Measurements from ENCODE around the gene HNRNPH3. TPM values are rescaled to one million over a fixed set of nuclear protein-coding genes. Genes with fewer than 3 reads are reported as not detected.

Gene HNRNPH3
- total RNA-seq, 1 experiment from 2014 or later = 244 TPM

DNA sequence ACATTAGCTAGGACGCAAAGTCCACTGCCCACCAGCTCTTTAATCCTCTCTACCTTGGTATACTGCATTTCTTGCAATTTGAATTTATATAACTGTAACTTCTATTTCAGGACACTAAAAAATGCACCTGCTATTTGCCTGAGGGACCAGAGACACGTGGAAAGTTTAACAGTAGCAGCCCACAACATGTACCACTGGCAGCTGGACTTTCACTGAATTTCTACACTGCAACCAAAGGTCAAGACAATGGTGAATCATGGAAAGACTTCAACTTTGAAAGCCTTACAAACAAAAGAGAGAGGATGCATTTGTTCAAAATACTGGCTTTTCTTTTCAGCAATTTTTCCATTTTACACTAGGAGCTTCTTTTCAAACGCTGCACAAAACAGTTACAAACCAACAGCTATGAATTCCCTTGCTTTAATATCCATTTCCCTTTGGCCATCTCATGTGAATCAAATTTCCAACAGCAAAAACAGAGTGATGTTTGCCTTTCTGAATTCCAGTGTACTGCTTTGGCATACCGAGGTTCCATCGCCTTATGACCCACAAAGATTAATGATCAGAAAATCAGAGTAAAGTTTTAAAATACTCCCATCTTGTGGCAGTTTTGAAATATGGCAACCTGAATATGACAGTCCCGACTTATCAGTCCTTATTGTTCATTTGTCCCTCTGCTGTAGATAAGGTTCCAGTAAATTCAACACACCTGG lies 29.9 kb upstream of the HNRNPH3 start:
- Histone ChIP-seq H2BK20ac (ENCODE audit: low read depth, low read length, poor library complexity, severe bottlenecking) (no peak overlapping the region), H3K4ac (ENCODE audit: low read depth, low read length) (no peak overlapping the region), H3K9ac (ENCODE audit: extremely low read depth, insufficient read length, low read length) (no peak overlapping the region), H3K27ac (ENCODE audit: insufficient read length, low read depth, low read length) (no peak overlapping the region), H3K23me2 (ENCODE audit: insufficient read length, low read depth, low read length, poor library complexity, severe bottlenecking) (no peaks in the 10 kb centered on the region), H3K27me3 (ENCODE audit: insufficient read depth, low read length) (no peaks in the 10 kb centered on the region), H2BK12ac (ENCODE audit: insufficient read length, low read depth, low read length) (no peak overlapping the region), H3T11ph (ENCODE audit: low read length) (no peak overlapping the region), H3K4me2 (ENCODE audit: insufficient read depth, insufficient read length, low read length) (no peak overlapping the region), H3K14ac (ENCODE audit: insufficient read depth, low read length) (no peak overlapping the region), H3K79me2 (ENCODE audit: insufficient read depth, low read length) (no peaks in the 10 kb centered on the region), H3K4me1 (ENCODE audit: insufficient read depth, low read length) (no peaks in the 10 kb centered on the region), H3K9me3 (ENCODE audit: control insufficient read depth, low read depth, low read length) (no peaks in the 10 kb centered on the region), H3K56ac (ENCODE audit: insufficient read length, low read depth, low read length) (no peak overlapping the region), H4K20me1 (ENCODE audit: control insufficient read depth, insufficient read depth, insufficient read length) (no peaks in the 10 kb centered on the region), H3K23ac (ENCODE audit: insufficient read length, low read depth, low read length) (no peak overlapping the region), H3K79me1 (ENCODE audit: insufficient read depth, low read depth, low read length, poor library complexity, severe bottlenecking) (no peaks in the 10 kb centered on the region), H2AK5ac (ENCODE audit: insufficient read length, low read length) (no peak overlapping the region), H2AFZ (ENCODE audit: low read length) (no peak overlapping the region), H3K18ac (ENCODE audit: insufficient read length, low read depth, low read length) (no peak overlapping the region), H2BK120ac (ENCODE audit: low read depth, low read length, poor library complexity, severe bottlenecking) (no peak overlapping the region), H2BK5ac (ENCODE audit: insufficient read length, low read length) (no peak overlapping the region), H4K91ac (ENCODE audit: insufficient read length, low read depth, low read length) (no peak overlapping the region), H2BK15ac (ENCODE audit: low read depth, low read length) (no peak overlapping the region), H4K5ac (ENCODE audit: insufficient read length, low read depth, low read length) (no peak overlapping the region), H4K8ac (replicated peaks; ENCODE audit: insufficient read length, low read depth, low read length) (no peak overlapping the region)
- H3K27ac Mint-ChIP-seq = no peak overlapping the region
- no peaks in the 10 kb centered on the region for H3K27me3 Mint-ChIP-seq (ENCODE audit: low read depth)
- no peak overlapping the region for H3K4me3 Mint-ChIP-seq
- H3K36me3 Mint-ChIP-seq (ENCODE audit: insufficient read depth in 1 of 3, low read depth in 3 of 3) = no peaks in the 10 kb centered on the region
- H3K9me3 Mint-ChIP-seq = no peaks in the 10 kb centered on the region
- peak; percentile 58 for TF ChIP-seq CTCF (conservative IDR thresholded peaks at IDR 0.05)
- no peak for DNase-seq
- H3K4me1 Mint-ChIP-seq = peaks cover 12 to 17% of the 10 kb centered on the region in 2 experiments
- WGBS (ENCODE audit: extremely low coverage, insufficient read length, low lambda C conversion rate) = no CpG with 5 or more reads among the region's 6 CpGs

Measured in H9 (cell line).